B cell (primary cell): ENCODE data around the gene ALG8.

Source experiments
- EZH2 ChIP-seq: IDR thresholded peaks from 2 replicates; pipeline ENCODE4 v1.6.1; 2012; ENCODE audit warnings: borderline replicate concordance, low read depth, mild to moderate bottlenecking, moderate library complexity, low read length; ENCODE audit not compliant: insufficient read depth, poor library complexity, severe bottlenecking
- TF ChIP-seq, protein P1 (sequence below): fragments of 200-600 bp; IDR thresholded peaks from one replicate; pipeline ENCODE4 v1.8.0; 2022; ENCODE audit warnings: antibody characterized with exemption, mild to moderate bottlenecking

DNA sequence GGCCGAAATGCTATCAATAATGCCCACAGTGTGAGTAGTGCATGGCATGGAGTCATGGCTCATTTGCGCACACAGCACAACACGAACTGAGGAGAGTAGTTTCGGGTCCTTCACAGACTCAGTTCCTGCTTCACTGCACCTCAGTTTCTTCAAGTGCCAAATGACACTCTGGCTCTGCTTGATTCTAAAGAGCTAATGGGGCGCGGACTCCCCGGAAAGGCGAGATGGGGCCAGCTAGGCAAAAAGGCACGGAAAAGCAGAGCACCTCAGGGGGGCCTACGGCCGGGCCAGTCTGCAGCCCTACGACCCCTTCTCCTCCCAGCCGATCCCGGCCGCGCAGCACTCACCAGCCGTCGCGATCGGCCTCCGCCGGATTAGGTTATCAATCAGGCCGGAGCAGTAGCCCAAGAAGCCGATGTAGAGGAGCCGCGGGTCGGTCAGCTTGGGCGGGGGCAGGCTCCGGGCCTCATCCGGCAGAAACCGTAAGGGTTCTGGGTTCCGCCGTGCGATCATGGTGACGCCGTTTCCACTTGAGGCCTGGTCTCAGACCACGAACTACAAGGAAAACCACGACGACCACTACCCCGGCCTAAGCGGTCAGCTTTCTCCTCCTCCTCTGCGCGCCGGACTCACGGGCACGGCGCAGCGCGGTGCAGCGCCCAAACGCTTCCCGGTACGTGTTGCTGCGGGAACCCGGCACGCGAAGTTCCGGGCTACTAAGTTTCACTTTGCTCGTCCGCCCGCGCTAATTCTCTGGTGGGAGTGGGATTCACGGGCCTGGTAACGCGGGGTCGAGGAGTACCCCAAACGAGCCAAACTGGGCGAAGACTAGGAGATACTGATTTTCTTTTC, 60.0 kb downstream of the ALG8 start, which contains the start of gene NDUFC2:
- TF ChIP-seq, protein P1, sequence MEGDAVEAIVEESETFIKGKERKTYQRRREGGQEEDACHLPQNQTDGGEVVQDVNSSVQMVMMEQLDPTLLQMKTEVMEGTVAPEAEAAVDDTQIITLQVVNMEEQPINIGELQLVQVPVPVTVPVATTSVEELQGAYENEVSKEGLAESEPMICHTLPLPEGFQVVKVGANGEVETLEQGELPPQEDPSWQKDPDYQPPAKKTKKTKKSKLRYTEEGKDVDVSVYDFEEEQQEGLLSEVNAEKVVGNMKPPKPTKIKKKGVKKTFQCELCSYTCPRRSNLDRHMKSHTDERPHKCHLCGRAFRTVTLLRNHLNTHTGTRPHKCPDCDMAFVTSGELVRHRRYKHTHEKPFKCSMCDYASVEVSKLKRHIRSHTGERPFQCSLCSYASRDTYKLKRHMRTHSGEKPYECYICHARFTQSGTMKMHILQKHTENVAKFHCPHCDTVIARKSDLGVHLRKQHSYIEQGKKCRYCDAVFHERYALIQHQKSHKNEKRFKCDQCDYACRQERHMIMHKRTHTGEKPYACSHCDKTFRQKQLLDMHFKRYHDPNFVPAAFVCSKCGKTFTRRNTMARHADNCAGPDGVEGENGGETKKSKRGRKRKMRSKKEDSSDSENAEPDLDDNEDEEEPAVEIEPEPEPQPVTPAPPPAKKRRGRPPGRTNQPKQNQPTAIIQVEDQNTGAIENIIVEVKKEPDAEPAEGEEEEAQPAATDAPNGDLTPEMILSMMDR = no peak
- no peak for TF ChIP-seq EZH2
